ENCODE measurements around the gene HIGD1C. TPM values are rescaled to one million over a fixed set of nuclear protein-coding genes. Genes with fewer than 3 reads are reported as not detected.

HIGD1C gene
- total and polyA plus RNA-seq, 4 donors: not detected

DNA sequence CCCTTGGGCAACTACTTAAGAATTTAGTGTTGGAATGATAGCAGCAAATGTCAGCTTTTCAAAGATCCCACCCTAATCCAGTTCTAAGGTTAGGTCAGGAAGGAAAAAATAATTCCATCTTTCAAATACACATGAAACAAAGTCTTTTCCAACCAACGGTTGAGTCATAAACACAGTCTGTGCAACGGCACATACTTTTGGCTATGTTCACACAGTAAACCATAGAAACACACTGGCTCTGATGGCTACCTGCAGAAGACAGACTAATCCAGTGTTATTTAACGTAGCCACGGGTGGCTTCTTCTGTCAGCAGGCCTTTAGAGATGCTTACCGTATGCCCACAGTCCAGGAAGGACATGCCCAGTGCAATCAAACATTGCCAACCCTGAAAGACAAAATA is 35.7 kb downstream of the HIGD1C start:
- peaks cover 19 to 43% (median 26%) of the 10 kb centered on the region in 4 donors for H3K36me3 ChIP-seq (ENCODE audit: control insufficient read depth in 4 of 4, insufficient read depth in 4 of 4, low read length in 4 of 4)
- H3K9me3 ChIP-seq (ENCODE audit: control insufficient read depth in 4 of 4, insufficient read depth in 3 of 4, low read length in 3 of 4): no peaks in the 10 kb centered on the region
- ATAC-seq (ENCODE audit: insufficient read depth, low FRiP score): no peak
- peaks cover 0 to 11% (median 7%) of the 10 kb centered on the region in 5 donors for H3K4me1 ChIP-seq (ENCODE audit: control insufficient read depth in 5 of 5, insufficient read depth in 5 of 5, low read length in 5 of 5)
- H3K9ac ChIP-seq (ENCODE audit: insufficient read depth in 1 of 2, low read length in 2 of 2): no peak overlapping the region
- no peak overlapping the region for H3K27ac ChIP-seq (ENCODE audit: low read depth in 1 of 2, low read length in 1 of 2)
- 86 to 87% methylated on average over 5 of the region's 5 CpGs for WGBS, 2 donors
- DNase-seq: no peak
- no peaks in the 10 kb centered on the region for H3K27me3 ChIP-seq (ENCODE audit: control insufficient read depth in 3 of 3, insufficient read depth in 3 of 3, low read length in 2 of 3)
- H3K4me3 ChIP-seq: no peak overlapping the region
- TF ChIP-seq, protein P1, sequence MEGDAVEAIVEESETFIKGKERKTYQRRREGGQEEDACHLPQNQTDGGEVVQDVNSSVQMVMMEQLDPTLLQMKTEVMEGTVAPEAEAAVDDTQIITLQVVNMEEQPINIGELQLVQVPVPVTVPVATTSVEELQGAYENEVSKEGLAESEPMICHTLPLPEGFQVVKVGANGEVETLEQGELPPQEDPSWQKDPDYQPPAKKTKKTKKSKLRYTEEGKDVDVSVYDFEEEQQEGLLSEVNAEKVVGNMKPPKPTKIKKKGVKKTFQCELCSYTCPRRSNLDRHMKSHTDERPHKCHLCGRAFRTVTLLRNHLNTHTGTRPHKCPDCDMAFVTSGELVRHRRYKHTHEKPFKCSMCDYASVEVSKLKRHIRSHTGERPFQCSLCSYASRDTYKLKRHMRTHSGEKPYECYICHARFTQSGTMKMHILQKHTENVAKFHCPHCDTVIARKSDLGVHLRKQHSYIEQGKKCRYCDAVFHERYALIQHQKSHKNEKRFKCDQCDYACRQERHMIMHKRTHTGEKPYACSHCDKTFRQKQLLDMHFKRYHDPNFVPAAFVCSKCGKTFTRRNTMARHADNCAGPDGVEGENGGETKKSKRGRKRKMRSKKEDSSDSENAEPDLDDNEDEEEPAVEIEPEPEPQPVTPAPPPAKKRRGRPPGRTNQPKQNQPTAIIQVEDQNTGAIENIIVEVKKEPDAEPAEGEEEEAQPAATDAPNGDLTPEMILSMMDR (IDR thresholded peaks at IDR 0.05; ENCODE audit: control extremely low read depth, extremely low read depth): no peak

DNA sequence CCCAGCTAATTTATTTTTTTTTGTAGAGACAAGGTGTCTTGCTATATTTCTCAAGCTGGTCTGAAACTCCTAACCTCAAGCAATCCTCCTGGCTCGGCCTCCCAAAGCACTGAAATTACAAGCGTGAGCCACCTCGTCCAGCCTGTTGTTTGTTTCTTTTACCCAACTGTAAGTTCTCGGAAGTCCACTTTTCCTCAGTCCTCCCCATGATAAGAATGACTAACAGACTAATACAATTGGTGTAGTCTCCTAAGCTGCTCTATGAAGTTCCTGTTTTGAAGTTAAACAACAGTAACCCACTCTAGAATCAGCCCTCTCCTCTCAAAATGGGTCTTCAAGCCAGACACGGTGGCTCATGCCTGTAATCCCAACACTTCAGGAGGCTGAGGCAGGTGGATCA is 36.5 kb downstream of the HIGD1C start:
- DNase-seq (no peak), ATAC-seq (ENCODE audit: insufficient read depth, low FRiP score) (no peak)
- TF ChIP-seq, protein P1 (IDR thresholded peaks at IDR 0.05; ENCODE audit: control extremely low read depth, extremely low read depth): no peak
- peaks cover 19 to 43% (median 28%) of the 10 kb centered on the region in 4 donors for H3K36me3 ChIP-seq (ENCODE audit: control insufficient read depth in 4 of 4, insufficient read depth in 4 of 4, low read length in 4 of 4)
- 91 to 93% methylated on average over 5 of the region's 5 CpGs for WGBS, 2 donors
- H3K9ac ChIP-seq (ENCODE audit: insufficient read depth in 1 of 2, low read length in 2 of 2): no peak overlapping the region
- no peaks in the 10 kb centered on the region for H3K27me3 ChIP-seq (ENCODE audit: control insufficient read depth in 3 of 3, insufficient read depth in 3 of 3, low read length in 2 of 3)
- H3K4me1 ChIP-seq (ENCODE audit: control insufficient read depth in 5 of 5, insufficient read depth in 5 of 5, low read length in 5 of 5): peaks cover 0 to 11% (median 7%) of the 10 kb centered on the region in 5 donors
- H3K4me3 ChIP-seq: no peak overlapping the region
- H3K9me3 ChIP-seq (ENCODE audit: control insufficient read depth in 4 of 4, insufficient read depth in 3 of 4, low read length in 3 of 4): no peaks in the 10 kb centered on the region
- no peak overlapping the region for H3K27ac ChIP-seq (ENCODE audit: low read depth in 1 of 2, low read length in 1 of 2)

DNA sequence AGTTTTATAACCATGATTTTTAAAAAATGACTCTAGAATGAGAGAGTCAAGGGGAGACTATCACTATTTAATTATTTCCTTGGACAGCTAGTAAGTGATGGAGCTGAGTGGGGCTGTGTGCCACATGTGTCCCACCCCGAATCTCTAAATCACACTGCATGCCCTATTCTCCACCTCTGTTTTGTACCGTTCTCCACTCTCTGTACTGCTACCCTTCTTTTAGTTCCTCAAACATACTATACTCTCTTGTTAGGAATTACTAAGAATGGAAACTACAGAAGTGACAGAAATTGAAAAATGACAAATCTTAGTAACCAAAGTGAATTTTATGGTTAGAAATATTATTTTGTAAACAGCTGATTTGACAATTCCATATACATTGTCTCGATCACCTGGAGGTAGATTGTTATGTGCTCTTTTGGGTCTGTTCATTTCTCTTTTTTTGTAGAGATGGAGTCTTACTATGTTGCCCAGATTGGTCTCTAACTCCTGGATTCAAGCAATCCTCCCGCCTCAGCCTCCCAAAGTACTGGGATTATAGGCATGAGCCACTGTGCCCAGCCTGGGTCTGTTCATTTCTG is 37.9 kb downstream of the HIGD1C start:
- no peak overlapping the region for H3K27ac ChIP-seq (ENCODE audit: low read depth in 1 of 2, low read length in 1 of 2)
- H3K4me1 ChIP-seq (ENCODE audit: control insufficient read depth in 5 of 5, insufficient read depth in 5 of 5, low read length in 5 of 5): peaks cover 0 to 8% (median 0%) of the 10 kb centered on the region in 5 donors
- TF ChIP-seq, protein P1 (IDR thresholded peaks at IDR 0.05; ENCODE audit: control extremely low read depth, extremely low read depth): no peak
- no peak for DNase-seq
- no peaks in the 10 kb centered on the region for H3K9me3 ChIP-seq (ENCODE audit: control insufficient read depth in 4 of 4, insufficient read depth in 3 of 4, low read length in 3 of 4)
- H3K4me3 ChIP-seq: no peak overlapping the region
- H3K9ac ChIP-seq (ENCODE audit: insufficient read depth in 1 of 2, low read length in 2 of 2): no peak overlapping the region
- no peaks in the 10 kb centered on the region for H3K27me3 ChIP-seq (ENCODE audit: control insufficient read depth in 3 of 3, insufficient read depth in 3 of 3, low read length in 2 of 3)
- WGBS, 2 donors: 93 to 95% methylated on average over 4 of the region's 4 CpGs
- peaks cover 27 to 50% (median 37%) of the 10 kb centered on the region in 4 donors for H3K36me3 ChIP-seq (ENCODE audit: control insufficient read depth in 4 of 4, insufficient read depth in 4 of 4, low read length in 4 of 4)
- ATAC-seq (ENCODE audit: insufficient read depth, low FRiP score): no peak

DNA sequence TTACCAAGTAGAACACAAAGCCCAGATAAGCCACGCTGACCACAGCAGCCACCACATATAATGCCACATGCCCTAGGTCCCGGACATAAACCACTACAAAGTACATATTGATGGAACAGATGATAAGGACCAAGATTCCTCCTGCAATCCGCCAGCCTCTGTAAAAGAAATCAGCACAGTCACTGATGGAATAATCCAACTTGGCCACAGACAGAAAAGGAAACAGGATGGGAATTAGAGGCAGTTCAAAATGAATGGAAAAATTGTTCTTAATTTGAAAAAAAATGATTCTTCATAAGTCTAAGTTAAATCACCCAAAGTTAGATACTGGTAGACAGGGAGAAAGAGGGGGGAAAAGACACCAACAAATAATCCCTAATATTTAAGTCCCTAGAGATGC is 38.4 kb downstream of the HIGD1C start:
- H3K27ac ChIP-seq (ENCODE audit: low read depth in 1 of 2, low read length in 1 of 2): no peak overlapping the region
- H3K4me3 ChIP-seq: no peak overlapping the region
- ATAC-seq (ENCODE audit: insufficient read depth, low FRiP score) (no peak), DNase-seq (no peak)
- TF ChIP-seq, protein P1 (IDR thresholded peaks at IDR 0.05; ENCODE audit: control extremely low read depth, extremely low read depth): no peak
- no peaks in the 10 kb centered on the region for H3K9me3 ChIP-seq (ENCODE audit: control insufficient read depth in 4 of 4, insufficient read depth in 3 of 4, low read length in 3 of 4)
- H3K4me1 ChIP-seq (ENCODE audit: control insufficient read depth in 5 of 5, insufficient read depth in 5 of 5, low read length in 5 of 5): peaks cover 0 to 7% (median 0%) of the 10 kb centered on the region in 5 donors
- H3K9ac ChIP-seq (ENCODE audit: insufficient read depth in 1 of 2, low read length in 2 of 2): no peak overlapping the region
- H3K36me3 ChIP-seq (ENCODE audit: control insufficient read depth in 4 of 4, insufficient read depth in 4 of 4, low read length in 4 of 4): peaks cover 30 to 53% (median 41%) of the 10 kb centered on the region in 4 donors
- H3K27me3 ChIP-seq (ENCODE audit: control insufficient read depth in 3 of 3, insufficient read depth in 3 of 3, low read length in 2 of 3): no peaks in the 10 kb centered on the region
- WGBS, 2 donors: 91 to 93% methylated on average over 3 of the region's 3 CpGs
